GM12878 (cell line): ENCODE results near the gene ENPP6. TPM values are rescaled to one million over a fixed set of nuclear protein-coding genes. Genes with fewer than 3 reads are reported as not detected.

Experiments used
- FOS ChIP-seq: IDR thresholded peaks from 3 replicates; pipeline ENCODE4 v1.6.1; 2011; ENCODE audit warnings: borderline replicate concordance; ENCODE audit not compliant: insufficient read length; ENCODE audit errors: extremely low read depth
- GABPA ChIP-seq: IDR thresholded peaks from 2 replicates; pipeline ENCODE4 v1.6.1; 2014; ENCODE audit warnings: antibody characterized with exemption, low read depth, mild to moderate bottlenecking, inconsistent platforms
- LARP7 ChIP-seq: fragments of 450-650 bp; IDR thresholded peaks from 2 replicates; pipeline ENCODE4 v1.6.1; 2017; ENCODE audit warnings: mild to moderate bottlenecking
- MYB ChIP-seq: fragments of 150-350 bp; IDR thresholded peaks from 2 replicates; pipeline ENCODE4 v1.6.1; 2014; ENCODE audit warnings: mild to moderate bottlenecking, low read depth, low read length, borderline replicate concordance
- polyA plus RNA-seq, 11 experiments: library from polyadenylated mRNA; depleted of rRNA in 4 of 11; unstranded in 6 of 11; stranded (reverse) in 5 of 11; fragments of >200 nt; fragmentation: Nextera tagmentation in 4 of 11; fragmentation: Illumina TruSeq in 1 of 11; extraction: Ambion mirVana in 4 of 11; extraction: Trizol in 1 of 11; gene quantifications; 1 replicate in 1 of 11; 2 replicates in 10 of 11; pipeline versions ENCODE4 v1.2.1 to v1.2.3, GENCODE V29; 2011 to 2016; ENCODE audit warnings: inconsistent platforms in 2 of 11, missing spikeins in 2 of 11, low read depth in 1 of 11
- total RNA-seq, 4 experiments: library from RNA; depleted of rRNA in 3 of 4; stranded (reverse); fragments of >200 nt in 3 of 4; fragmentation: Illumina TruSeq in 1 of 4; extraction: Trizol in 1 of 4; gene quantifications; 2 replicates each; pipeline versions ENCODE4 v1.2.1 to v1.2.3, GENCODE V29; 2013 to 2021
- TF ChIP-seq, protein P1 (sequence below), 3 experiments: IDR thresholded peaks in 2 of 3; conservative IDR thresholded peaks in 1 of 3; 2 replicates each; pipeline ENCODE4 v1.5.1; 2011; ENCODE audit warnings: low read depth in 3 of 3, low read length in 3 of 3, mild to moderate bottlenecking in 3 of 3, control low read depth in 2 of 3, moderate library complexity in 2 of 3, inconsistent platforms in 1 of 3, mixed read lengths in 1 of 3; ENCODE audit not compliant: control insufficient read depth in 2 of 3, insufficient read depth in 1 of 3; ENCODE audit errors: extremely low read depth in 1 of 3

Gene ENPP6
- total and polyA plus RNA-seq, 10 of the 15 experiments (the other 5 are each of a cell fraction or from before 2014, with no cell fraction given): 0.04 to 1.0 (median 0.44) TPM; not detected in 1

- TF ChIP-seq, protein P1, sequence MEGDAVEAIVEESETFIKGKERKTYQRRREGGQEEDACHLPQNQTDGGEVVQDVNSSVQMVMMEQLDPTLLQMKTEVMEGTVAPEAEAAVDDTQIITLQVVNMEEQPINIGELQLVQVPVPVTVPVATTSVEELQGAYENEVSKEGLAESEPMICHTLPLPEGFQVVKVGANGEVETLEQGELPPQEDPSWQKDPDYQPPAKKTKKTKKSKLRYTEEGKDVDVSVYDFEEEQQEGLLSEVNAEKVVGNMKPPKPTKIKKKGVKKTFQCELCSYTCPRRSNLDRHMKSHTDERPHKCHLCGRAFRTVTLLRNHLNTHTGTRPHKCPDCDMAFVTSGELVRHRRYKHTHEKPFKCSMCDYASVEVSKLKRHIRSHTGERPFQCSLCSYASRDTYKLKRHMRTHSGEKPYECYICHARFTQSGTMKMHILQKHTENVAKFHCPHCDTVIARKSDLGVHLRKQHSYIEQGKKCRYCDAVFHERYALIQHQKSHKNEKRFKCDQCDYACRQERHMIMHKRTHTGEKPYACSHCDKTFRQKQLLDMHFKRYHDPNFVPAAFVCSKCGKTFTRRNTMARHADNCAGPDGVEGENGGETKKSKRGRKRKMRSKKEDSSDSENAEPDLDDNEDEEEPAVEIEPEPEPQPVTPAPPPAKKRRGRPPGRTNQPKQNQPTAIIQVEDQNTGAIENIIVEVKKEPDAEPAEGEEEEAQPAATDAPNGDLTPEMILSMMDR (IDR thresholded peaks at IDR 0.05 in 2 of 3, conservative IDR thresholded peaks at IDR 0.05 in 1 of 3; ENCODE audit: control insufficient read depth in 2 of 3, extremely low read depth in 1 of 3, insufficient read depth in 1 of 3, low read depth in 3 of 3, low read length in 3 of 3): no peak
- TF ChIP-seq FOS (no peak), GABPA (no peak), MYB (no peak), LARP7 (no peak)
- TF ChIP-seq, all 136 proteins: peak for 0
These were observed 177.7 kb downstream of the ENPP6 start (continued) for GRCh38 chr4:184039963-184040383.
